Cardiac muscle cell (in vitro differentiated cells and primary cell): ENCODE measurements around the gene PHKB. TPM values are rescaled to one million over a fixed set of nuclear protein-coding genes. Genes with fewer than 3 reads are reported as not detected.

Experiments
- DNase-seq, 2 donors: peaks; one replicate each; pipeline versions ENCODE4 v3.0.0 to v3.0.0-alpha.2; 2010 to 2017; ENCODE audit warnings: low read depth in 1 of 2, low spot score in 1 of 2
- H3K27ac ChIP-seq: fragments of 200-600 bp; sonication (generic); 2 replicates; pipeline ENCODE4 v1.5.1; 2016
- H3K27me3 ChIP-seq: fragments of 200-600 bp; sonication (generic); 2 replicates; pipeline ENCODE4 v1.6.0; 2016; ENCODE audit warnings: control low read depth
- H3K36me3 ChIP-seq: fragments of 200-600 bp; sonication (generic); 2 replicates; pipeline ENCODE4 v1.5.1; 2016; ENCODE audit warnings: control low read depth
- H3K4me1 ChIP-seq: fragments of 200-600 bp; sonication (generic); 2 replicates; pipeline ENCODE4 v1.8.1; 2017; ENCODE audit warnings: low read depth, mild to moderate bottlenecking, mixed run types
- H3K4me3 ChIP-seq: fragments of 200-600 bp; sonication (generic); 2 replicates; pipeline ENCODE4 v1.5.1; 2016; ENCODE audit warnings: mild to moderate bottlenecking
- H3K9me3 ChIP-seq: fragments of 200-600 bp; sonication (generic); 2 replicates; pipeline ENCODE4 v1.5.1; 2017; ENCODE audit warnings: low read depth, mild to moderate bottlenecking, control low read depth
- polyA plus RNA-seq: library from polyadenylated mRNA; unstranded; fragments of >200 nt; fragmentation: Nextera tagmentation; extraction: Ambion mirVana; gene quantifications from 2 replicates; pipeline ENCODE4 v1.2.1, GENCODE V29; 2016
- total RNA-seq: library from RNA; depleted of rRNA; stranded (reverse); fragments of >200 nt; gene quantifications from 2 replicates; pipeline ENCODE4 v1.2.3, GENCODE V29; 2016
- TF ChIP-seq, protein P1 (sequence below): IDR thresholded peaks from 2 replicates; pipeline ENCODE4 v1.5.1; 2012; ENCODE audit warnings: low read depth, mild to moderate bottlenecking, low read length

Gene PHKB
- total and polyA plus RNA-seq, 2 experiments from 2014 or later, result 84.2 to 107 TPM

DNA sequence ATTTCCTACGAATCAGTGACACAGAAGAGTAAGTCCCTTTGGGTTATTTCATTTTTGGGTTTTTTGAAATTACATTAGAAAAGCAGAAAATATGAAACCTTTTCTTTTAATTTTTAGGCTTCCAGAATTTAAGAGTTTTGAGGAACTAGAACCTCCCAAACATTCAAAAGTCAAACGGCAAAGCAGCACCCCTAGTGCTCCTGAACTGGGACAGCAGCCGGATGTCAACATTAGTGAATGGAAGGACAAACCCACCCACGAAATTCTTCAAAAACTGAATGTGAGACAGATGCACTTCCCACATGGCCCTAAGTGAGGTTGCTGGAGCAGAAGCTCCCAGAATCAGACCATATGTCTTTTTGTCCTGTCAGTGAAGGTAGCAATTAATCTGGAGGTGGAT, 199.4 kb downstream of the PHKB start:
- TF ChIP-seq, protein P1, sequence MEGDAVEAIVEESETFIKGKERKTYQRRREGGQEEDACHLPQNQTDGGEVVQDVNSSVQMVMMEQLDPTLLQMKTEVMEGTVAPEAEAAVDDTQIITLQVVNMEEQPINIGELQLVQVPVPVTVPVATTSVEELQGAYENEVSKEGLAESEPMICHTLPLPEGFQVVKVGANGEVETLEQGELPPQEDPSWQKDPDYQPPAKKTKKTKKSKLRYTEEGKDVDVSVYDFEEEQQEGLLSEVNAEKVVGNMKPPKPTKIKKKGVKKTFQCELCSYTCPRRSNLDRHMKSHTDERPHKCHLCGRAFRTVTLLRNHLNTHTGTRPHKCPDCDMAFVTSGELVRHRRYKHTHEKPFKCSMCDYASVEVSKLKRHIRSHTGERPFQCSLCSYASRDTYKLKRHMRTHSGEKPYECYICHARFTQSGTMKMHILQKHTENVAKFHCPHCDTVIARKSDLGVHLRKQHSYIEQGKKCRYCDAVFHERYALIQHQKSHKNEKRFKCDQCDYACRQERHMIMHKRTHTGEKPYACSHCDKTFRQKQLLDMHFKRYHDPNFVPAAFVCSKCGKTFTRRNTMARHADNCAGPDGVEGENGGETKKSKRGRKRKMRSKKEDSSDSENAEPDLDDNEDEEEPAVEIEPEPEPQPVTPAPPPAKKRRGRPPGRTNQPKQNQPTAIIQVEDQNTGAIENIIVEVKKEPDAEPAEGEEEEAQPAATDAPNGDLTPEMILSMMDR, result no peak
- DNase-seq, result no peak
- Histone ChIP-seq H3K4me1 (no peaks in the 10 kb centered on the region), H3K4me3 (no peak overlapping the region), H3K27ac (no peak overlapping the region), H3K27me3 (no peaks in the 10 kb centered on the region), H3K9me3 (no peaks in the 10 kb centered on the region), H3K36me3 (peaks cover 23% of the 10 kb centered on the region)

DNA sequence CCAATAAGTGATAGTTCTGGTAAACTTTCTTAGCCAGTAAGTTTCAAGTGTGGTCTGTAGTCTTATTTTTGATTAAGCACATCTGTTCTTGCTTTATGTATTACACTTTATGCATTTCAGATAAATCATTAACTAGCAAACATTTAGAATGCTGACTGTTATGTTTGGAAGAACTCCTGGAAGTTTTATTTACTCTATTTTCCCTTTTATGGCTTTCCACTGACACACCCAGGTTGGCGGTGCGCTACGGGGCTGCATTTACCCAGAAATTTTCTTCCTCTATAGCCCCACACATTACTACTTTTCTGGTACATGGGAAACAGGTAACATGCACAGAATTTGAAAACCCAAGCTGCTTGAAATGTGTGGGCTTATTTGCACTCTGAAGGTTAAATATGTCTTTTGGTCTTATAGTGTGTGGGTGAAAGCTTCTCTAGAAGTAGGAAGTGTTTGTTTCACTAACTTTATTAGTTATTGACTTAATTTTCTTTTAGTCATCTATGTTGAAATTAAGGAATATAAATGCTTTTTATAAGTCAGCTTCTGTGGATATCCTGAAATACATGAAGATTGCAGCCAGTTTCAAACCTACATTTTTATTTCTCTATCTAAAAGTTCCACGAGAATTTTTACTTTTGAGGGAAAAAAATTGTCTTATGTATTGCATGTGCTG, 203.7 kb downstream of the PHKB start:
- no peaks in the 10 kb centered on the region for H3K9me3 ChIP-seq
- TF ChIP-seq, protein P1, result no peak
- H3K27ac ChIP-seq, result no peak overlapping the region
- H3K36me3 ChIP-seq, result peaks cover 31% of the 10 kb centered on the region
- H3K4me3 ChIP-seq, result no peak overlapping the region
- no peaks in the 10 kb centered on the region for H3K27me3 ChIP-seq
- no peaks in the 10 kb centered on the region for H3K4me1 ChIP-seq
- no peak for DNase-seq

GRCh38 chr16:47666434-47666833, 205.3 kb downstream of the PHKB start:
- Histone ChIP-seq H3K27ac (no peak overlapping the region), H3K9me3 (no peaks in the 10 kb centered on the region), H3K36me3 (peaks cover 24% of the 10 kb centered on the region), H3K4me3 (no peak overlapping the region), H3K27me3 (no peaks in the 10 kb centered on the region), H3K4me1 (no peaks in the 10 kb centered on the region)
- TF ChIP-seq, protein P1, result no peak
- DNase-seq, result no peak

DNA sequence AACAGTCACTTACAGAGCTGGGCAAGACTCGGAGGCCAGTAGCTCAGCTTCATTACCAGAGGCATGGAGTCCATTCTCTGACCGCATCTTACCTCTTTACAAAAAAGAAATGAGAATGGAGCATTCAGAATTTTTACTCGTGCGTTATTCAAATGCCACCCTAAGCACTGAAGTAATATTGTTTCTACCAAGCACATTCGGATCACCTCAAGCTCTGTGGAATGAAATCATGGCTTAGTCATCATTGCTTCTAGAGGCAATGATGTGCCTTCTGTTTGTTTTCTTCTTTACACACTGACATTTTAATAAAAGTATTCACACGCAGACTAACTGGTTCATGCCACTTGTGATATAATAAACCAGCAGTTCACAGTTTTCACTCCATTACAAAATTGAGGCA, 206.8 kb downstream of the PHKB start:
- H3K9me3 ChIP-seq, result no peaks in the 10 kb centered on the region
- H3K4me1 ChIP-seq, result no peaks in the 10 kb centered on the region
- H3K36me3 ChIP-seq, result peaks cover 19% of the 10 kb centered on the region
- no peak for DNase-seq
- TF ChIP-seq, protein P1, result no peak
- H3K27me3 ChIP-seq, result no peaks in the 10 kb centered on the region
- H3K27ac ChIP-seq, result no peak overlapping the region
- H3K4me3 ChIP-seq, result no peak overlapping the region

GRCh38 chr16:47672475-47672874, 211.3 kb downstream of the PHKB start:
- TF ChIP-seq, protein P1, result no peak
- H3K9me3 ChIP-seq, result no peaks in the 10 kb centered on the region
- no peaks in the 10 kb centered on the region for H3K4me1 ChIP-seq
- no peak overlapping the region for H3K4me3 ChIP-seq
- H3K27ac ChIP-seq, result no peak overlapping the region
- H3K36me3 ChIP-seq, result peaks cover 29% of the 10 kb centered on the region
- H3K27me3 ChIP-seq, result no peaks in the 10 kb centered on the region
- no peak for DNase-seq
